Activated T-helper 9 cell treated with anti-CD3 and anti-CD28 coated beads, Interleukin-2, amount 50 U/mL, for 16 hours (primary cell): ENCODE results near the gene TTC39C.
A peak's percentile ranks its signal among the peaks of the same experiment; 100 is the strongest.

Experiments
- DNase-seq: peaks from one replicate; pipeline ENCODE4 v3.0.0-alpha.2; 2020; ENCODE audit warnings: low read depth

The TTC39C gene

DNA sequence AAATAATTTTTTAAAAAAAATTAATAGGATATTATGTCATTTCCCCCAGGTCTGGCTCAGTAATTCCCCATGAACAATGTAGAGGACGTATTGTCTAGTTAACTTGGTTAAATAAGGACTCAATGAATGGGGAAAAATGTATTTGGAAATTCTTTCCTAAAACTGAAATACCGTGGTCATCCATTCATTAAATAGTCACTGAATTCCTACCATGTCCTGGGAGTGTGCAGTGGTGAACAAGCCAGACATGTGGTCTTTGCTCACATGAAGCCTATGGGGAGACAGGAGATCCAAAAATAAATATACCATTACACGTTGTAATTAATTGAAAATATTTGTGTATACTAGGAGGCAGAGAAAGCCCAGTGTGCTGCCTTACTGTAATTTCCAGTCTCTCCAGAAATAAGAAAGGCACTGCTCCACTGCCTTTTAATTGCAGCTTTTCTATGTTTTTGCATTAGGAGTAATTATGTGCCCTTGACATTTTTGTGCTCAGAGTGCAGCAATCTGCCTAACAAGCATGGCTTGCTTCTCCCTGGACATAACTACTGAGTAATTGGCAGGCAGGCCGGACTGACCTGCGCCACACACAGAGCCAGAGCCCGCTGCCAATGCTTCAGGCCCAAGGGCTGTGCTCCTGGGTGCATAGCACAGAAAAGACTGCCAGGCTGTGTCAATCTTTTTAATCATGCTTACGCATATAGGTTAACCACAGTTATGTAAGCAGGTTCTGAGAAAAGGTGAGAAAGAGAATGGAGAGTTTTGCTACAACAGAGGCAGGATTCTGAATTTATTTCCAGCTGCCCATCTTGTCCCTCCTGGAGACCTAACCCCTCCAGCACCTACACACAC lies 22.2 kb upstream of the TTC39C start:
- DNase-seq: no peak

DNA sequence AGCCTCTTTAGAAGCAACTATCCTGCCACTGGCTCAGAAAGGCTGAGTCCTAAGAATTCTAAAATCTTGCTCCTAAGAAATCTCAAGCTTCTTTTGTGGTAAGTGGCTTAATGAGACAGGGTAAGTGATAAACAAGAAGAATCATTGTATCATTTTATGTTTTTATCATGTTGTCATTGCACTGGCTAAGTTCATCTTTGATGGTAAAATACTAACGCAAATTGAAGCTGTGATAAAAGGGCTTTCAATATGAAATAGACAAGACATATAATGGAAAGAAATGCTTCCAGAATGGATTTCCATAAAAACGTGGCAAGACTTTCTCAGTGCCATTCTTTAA lies 21.6 kb upstream of the TTC39C start:
- DNase-seq: no peak

DNA sequence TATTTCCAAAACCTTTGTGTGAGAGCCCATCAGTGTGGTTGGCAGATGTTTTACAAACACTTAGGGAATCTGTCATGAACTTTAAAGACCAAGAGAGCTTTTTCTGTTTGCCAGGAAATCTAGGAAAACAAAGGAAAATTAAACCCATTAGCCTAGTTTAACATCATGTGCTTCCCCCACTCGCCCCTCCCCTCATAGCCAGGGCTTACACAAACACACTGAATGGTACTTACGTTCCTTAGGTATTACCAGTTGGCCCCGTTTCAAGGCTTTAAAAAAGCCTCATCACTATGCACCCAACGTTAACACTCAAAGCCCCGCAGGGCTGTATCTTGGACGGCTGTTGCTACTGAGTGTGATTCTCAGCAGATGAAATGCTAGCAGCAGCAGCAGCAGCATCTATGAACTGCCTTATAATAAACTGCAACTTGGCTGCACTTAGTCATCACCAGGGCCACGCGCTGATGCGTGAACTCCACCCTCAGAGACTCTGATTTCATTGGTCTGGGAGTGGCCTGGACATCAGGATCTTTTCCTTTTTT lies 20.1 kb upstream of the TTC39C start:
- DNase-seq: no peak

DNA sequence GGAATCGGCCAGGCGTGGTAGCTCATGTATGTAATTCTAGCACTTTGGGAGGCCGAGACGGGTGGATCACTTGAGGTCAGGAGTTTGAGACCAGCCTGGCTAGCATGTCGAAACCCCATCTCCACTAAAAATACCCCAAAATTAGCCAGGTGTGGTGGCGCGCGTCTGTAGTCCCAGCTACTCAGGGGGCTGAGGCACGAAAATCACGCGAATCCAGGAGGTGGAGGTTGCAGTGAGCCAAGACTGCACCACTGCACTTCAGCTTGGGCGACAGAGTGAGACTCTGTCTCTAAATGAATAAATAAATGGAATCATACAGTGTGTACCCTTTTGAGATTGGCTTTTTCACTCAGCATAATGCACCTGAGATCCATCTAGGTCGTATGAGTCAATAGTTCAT lies 19.4 kb upstream of the TTC39C start:
- DNase-seq: no peak

DNA sequence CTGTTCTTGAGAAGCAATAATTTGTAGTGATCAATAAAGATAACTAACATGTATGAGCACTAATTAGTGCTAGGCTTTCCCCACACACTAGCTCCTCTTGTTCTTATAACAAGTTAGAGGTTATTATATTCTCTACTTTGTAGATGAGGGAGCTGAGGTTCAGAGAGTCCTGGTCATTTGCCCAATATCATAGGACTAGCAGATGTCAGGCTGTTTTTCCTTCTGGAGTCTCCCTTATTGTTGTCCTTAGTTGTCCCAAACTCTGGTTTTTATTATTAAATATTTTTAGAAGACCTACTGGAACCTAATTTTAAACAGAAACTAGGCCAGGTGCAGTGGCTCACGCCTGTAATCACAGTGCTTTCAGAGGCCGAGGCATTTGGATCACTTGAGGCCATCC lies 16.5 kb upstream of the TTC39C start:
- DNase-seq: no peak

DNA sequence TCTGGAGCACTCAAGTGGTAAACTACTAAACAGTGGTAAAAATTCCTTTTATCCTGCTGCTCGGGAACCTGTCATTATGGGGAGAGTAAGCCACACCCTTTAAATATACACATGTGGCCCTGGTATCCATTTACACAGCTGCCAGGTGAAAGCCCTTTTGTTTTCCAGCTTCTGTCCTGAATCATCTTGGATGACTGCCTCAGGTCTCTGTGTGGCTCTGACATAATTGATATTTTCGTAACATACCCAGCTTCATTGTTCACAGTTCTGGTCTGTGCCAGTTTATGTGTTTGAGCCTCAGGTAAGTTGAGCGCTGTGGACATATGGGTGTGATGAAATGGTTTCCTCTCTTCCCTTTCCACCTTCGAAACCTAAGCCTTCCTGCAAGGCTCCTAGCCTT lies 15.7 kb upstream of the TTC39C start:
- DNase-seq: no peak

DNA sequence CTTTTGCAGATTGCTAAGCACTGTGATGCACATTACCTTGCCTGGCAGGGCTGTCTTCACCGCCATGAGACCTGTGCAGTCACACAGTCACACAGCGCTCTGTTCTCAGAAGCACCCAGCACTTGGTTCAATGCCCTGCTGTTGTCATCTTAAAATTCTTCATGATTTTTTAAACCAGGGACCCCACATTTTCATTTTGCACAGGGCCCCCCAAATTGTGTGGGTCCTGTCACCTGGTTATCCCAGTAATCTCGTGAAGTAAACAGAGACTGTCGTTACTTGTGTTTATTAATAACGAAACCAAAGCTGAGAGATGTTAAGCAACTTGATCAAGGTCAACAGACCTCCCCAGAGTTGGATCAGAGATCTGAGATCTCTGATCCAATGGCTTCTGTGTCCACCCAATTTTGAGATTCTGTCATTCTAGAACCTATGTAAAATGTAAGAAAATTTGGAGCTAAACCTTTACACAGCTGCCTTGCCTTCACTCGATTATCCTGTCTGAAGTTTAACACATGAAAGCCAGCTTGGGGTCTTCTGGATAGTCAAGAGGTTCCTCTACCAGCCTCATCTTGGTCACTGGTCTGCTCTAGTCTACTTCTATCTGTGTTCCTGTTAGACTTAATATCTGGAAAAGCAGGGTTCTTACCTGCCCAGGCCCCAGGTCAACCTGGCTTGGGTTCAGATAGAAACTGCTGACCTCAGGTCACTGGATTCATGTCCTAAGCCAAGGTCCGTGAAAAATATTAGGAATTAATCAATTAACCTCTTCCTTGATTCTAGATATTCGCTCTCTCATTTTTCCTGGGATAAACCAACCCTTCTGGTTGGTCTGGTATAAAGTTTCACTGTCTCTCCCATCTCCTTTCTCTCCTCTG lies 13.7 kb upstream of the TTC39C start:
- DNase-seq: no peak

DNA sequence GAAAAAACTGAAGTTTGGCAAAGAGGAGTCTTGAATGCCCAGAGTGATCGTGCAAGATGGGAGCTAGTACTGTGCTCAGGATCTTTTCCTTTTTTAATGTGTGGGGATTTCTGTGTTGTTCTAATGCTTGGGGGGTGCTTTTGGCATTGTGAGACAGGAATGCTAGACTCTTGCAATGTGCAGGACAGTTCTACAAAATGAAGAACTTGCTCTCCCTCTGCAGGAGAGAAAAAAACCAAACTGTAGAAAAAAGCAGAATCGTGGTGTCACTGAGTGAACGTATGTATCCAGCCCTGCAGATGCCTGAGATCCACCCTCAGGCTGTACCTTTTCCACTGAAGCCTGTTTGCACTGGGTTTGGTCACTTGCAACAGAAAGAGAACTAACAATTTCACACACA lies 12.1 kb upstream of the TTC39C start:
- no peak for DNase-seq

DNA sequence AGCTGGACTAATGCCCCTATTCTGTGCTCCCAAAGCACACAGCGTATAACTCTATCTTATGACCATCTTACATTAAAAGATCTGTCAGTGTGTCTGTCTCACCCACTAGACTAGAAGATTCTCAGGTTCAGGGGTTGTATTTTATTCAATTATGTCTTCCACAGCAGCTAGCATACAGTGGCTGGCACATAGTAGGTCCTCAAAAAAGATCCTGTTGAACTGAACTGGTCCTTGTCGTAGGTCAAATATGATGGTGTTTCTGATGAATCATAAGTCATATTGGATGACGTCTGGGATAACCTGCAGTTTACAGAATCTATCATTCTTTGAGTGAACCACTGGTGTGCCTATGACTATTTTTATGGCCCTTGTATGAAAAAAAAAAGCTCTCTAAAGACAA lies 11.3 kb upstream of the TTC39C start:
- no peak for DNase-seq

DNA sequence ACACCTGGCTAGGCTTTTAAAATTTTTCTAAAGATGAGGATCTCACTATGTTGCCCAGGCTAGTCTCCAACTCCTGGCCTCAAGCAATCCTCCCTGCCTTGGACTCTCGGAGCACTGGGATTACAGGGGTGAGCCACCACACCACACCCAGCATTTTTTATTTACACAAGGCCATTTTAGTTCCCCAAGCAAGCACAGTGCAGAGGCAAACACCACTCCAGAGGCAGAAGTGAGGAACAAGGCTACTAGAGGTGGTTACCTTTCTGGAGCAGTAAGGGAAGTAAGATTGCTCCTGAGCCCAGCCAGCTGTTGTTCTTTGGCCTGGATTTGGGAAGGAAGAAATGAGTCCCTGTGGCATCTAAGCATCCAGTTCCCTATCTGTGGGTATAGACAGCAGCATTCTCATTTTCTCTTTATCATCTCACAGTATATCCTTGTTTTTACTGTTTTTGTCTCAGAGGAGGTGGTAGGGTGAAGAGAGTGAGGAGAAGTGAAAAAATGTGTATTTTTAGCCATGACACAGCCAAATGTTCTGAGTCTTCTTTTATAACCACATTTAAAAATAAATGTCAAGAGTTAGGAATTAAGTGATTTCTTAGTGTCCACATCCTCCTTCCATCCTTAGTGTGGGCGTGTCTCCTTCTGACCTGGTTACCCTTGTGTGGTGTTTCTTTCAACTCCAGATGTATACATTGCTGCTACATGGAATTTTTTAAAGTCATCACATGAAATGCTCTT lies 10.5 kb upstream of the TTC39C start:
- no peak for DNase-seq

DNA sequence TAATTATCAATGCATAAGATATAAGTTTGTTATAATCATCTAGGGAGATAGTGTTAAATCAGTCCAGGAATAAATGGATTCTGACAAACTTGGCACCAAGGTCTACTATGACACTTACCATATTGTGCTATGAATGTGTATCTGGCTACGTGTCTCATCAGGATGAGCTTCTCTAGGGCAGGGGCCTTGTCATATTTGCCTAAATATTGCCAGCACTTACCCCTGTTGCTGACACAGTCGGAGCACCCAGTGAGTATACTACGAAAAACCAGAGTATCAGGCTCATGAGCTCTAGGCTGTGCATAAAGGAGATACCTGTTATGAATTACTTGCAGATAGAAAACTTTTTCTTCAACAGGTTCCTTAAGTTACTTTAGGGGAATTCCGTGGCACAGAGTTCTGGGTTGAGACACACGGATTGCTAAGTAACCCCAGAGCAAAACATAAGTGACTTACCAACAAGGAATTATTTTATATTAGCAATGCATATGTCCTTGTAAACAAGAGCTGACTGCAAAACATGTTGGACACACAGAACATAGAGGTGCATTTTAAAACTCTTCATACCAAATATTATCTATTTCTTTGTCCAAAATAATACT lies 7.7 kb upstream of the TTC39C start:
- no peak for DNase-seq

DNA sequence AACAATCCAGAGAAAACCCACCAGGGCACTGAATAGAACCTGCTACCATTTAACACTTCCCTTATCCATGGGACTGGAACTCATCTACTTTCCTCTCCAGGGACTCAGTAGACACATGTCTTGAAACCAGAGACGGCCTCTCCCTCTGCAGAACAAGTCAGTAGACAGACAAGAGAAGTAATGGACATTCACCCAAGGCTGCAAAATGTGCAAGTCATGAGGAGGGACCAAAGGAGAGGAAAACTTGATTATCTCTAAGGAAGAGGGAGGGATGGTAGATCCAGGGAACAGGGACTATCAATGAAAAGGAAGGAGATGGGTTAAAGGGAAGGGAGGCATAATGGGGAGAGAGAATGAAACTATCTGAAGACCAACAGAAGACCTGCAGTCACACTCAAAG lies 5.3 kb upstream of the TTC39C start:
- DNase-seq: no peak

DNA sequence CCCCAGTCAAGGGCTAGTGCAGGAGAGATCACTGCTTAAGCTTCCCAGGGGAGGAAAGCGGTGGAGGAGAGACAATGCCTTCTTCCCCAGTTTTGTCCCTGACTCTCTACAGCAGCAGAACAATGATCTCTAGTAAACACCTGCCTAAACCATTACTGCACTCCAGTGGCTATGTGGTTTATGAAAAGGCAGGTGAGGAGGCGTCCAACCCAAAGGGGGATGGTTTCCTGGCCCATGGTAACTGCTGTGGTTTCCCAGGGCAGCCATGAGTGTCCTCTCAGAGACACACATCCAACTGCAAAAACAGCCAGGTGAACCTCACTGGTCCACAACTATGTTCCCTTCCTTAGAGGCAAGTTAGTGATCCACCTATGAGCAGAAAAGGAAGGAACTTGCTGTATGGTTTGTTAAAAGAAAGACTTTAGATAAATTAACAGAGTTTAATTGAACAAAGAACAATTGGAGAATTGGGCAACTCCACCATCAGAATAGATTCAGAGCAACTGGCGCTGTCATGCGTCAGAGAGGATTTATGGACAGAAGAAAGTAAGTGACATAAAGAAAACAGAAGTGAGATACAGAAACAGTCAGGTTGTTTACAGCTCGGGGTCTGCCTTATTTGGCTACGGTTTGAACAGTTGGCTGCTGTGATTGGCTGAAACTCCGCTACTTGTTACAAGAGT lies 4.8 kb upstream of the TTC39C start:
- DNase-seq: no peak

DNA sequence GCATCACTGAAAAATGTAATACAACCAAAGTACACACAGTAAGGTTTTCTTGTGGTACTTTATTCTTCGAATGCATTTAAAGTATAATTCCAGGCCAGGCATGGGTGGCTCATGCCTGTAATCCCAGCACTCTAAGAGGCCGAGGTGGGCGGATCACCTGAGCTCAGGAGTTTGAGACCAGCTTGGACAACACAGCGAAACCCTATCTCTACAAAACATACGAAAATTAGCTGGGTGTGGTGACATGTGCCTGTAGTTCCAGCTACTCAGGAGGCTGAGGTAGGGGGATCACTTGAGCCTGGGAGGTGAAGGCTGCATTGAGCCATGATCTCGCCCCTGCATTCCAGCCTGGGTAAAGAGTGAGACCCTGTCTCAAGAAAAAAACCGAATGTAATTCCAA lies 3.9 kb upstream of the TTC39C start:
- no peak for DNase-seq

DNA sequence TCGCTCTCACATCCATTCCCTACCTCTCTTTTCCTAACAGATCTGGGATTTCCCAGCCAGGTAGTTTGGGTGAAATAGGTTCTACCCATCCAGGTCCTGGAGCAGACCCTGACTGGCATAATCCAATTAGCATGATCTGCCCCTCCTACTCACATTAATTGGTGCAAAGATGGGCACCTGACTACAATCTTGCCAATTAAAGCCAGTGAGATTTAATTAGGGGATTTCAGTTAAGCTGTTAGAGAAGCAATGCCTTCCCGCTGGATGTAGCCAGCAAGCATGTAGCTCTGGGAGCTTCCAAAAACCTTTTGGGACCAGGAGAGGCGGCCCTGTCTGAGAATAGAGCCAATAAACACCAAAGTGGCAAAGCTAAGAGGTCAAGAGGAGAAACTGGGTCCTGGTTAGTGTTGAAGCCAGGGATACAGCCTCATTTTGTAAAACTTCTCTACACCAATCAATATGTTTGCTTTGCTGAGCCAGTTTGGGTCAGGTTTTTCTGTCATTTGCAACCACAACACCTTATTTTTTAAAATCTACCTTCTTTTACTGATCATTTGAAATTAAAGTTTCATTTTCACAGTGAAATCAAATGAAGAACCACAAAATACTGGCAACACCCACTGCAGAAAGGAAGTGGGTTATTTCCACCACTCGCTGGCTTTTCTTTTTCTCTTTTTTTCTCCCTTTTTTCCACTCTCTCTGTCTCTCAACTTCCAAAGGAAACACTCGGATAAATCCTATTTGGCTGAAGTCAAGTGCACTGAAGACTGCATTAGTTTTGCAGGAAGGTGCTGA lies 3.2 kb upstream of the TTC39C start:
- no peak for DNase-seq

DNA sequence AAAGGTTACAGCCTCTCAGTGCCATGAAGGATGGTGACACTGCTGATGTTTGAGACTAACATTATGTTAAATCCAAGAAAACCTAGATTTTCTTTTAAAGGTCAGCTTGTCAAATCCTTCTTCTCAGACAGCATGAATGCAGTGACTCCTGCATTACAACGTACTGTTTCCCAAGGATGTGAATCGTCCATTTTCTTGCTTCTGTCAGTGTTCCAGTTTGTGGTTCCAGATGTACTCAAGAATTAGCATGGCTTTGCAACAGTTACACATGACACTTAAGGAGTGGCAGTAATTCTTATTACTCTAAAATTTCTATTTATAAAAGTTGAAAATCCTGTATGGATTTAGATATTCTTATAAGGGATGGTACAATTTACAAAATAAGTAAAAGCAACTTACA lies 1.5 kb upstream of the TTC39C start:
- no peak for DNase-seq

DNA sequence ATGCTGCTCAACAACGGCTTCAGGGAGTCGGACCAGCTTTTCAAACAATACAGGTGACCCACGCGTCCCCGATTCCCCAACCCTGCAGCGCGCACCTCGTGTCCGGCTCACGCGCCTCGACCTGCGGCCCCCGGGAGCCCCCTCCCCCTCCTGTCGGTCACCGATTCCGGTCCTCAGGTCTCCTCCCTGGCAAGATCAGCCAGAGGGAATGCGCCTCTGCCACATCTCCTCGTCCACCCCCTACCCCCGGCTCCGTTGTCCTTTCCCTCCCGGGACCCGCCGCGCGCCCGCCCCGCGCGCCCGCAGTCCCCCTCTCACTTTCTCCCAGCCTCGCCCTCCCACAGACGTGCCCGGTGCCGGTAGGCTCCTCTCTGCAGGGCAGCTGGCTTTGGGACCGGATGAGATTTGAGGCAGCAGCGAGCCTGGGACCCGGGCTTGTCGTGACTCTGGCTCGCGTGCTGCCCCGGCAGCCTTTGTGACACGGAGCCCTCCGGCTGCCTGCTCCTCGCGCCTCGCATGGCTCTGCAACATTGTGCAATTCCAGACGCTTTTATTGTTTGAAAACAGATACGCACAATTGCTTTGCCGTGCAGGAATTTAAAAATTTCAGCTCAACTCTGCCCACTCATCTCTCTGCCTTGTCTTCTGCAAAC lies 558 bp downstream of the TTC39C start:
- peak; percentile 40 for DNase-seq

DNA sequence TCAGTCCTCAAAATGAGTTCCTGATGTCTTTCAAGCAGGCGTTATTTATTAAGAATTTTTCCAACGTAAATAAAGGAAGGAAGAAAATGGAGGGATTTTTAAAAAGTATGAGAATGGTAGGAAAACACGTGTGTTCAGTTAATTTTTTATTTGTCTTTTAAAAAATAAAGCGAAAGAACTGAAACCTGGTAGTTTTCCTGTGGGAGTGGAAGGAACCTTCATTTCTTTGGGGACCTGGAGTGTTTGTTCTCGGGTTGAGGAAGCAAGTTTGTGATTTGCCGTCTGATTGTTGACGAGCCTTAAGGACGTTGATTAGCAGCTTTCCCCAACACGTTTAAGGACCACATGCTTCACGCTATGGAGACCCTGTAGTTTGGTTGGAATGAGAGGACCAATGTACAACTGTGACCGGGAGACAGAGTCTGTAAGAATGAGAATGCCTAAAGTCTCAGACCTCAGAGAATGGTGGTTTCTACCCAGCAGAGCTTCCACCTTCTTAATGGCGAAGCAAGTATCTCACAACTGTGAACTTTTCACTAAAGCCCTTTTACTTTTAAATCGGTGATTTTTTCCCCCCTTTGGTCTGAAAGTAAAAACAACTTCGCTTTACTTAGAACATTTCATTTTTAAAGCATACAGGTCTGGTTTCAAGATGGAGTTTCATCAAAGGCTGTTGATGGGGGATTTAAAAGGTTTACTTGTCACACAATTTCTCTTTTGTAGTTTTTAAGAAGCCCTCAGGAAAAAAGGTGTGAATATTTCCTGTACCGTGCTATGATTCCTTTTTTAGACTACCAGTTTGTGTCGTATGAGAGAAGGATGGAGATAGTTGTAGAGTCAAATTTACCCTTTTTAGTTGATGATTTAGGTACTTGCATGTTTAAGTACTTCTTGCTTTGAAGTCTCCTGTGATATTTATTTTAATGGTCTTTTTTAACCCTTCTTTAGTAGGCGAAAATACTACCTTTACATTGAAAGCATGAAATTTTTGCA lies 1.4 kb downstream of the TTC39C start:
- DNase-seq: no peak

DNA sequence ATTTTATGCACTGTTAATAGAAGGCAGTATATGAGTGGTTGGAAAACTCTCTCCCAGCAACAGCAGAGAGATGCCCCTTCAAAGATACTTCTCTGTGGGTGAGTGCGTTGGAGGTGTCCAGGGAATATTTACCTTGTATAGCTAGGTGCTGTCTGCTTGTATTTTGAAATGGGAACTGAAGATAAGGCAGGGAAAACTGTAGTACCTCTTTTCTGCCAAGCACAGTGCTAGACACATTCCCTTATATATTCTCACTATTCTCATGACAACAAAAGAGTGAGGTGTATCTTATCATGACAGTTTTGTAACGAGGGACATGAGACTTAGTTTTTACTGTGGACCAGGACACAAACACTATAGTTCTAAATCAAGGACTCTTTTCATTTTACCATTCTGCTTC lies 2.1 kb downstream of the TTC39C start:
- no peak for DNase-seq
